ENCODE data around the gene SRCIN1. TPM values are rescaled to one million over a fixed set of nuclear protein-coding genes. Genes with fewer than 3 reads are reported as not detected.
"Not testable (repeated sequence)": the region's sequence is repeated elsewhere in the genome, so short reads cannot be mapped to it uniquely, and the experiment has no call there.

Gene SRCIN1
- total RNA-seq, 2 donors from 2014 or later, result 0.52 to 1.1 TPM

GRCh38 chr17:38507921-38508569 is 97.7 kb downstream of the SRCIN1 start:
- Histone ChIP-seq H3K9me3 (no peaks in the 10 kb centered on the region), H3K36me3 (peaks cover 40% of the 10 kb centered on the region), H3K4me1 (peaks cover 0 to 30% of the 10 kb centered on the region in 2 donors), H3K4me3 (no peak overlapping the region), H3K27me3 (no peaks in the 10 kb centered on the region), H3K27ac (no peak overlapping the region)
- DNase-seq (ENCODE audit: low spot score), result no peak
- TF ChIP-seq, protein P1, sequence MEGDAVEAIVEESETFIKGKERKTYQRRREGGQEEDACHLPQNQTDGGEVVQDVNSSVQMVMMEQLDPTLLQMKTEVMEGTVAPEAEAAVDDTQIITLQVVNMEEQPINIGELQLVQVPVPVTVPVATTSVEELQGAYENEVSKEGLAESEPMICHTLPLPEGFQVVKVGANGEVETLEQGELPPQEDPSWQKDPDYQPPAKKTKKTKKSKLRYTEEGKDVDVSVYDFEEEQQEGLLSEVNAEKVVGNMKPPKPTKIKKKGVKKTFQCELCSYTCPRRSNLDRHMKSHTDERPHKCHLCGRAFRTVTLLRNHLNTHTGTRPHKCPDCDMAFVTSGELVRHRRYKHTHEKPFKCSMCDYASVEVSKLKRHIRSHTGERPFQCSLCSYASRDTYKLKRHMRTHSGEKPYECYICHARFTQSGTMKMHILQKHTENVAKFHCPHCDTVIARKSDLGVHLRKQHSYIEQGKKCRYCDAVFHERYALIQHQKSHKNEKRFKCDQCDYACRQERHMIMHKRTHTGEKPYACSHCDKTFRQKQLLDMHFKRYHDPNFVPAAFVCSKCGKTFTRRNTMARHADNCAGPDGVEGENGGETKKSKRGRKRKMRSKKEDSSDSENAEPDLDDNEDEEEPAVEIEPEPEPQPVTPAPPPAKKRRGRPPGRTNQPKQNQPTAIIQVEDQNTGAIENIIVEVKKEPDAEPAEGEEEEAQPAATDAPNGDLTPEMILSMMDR (IDR thresholded peaks at IDR 0.05), result no peak

DNA sequence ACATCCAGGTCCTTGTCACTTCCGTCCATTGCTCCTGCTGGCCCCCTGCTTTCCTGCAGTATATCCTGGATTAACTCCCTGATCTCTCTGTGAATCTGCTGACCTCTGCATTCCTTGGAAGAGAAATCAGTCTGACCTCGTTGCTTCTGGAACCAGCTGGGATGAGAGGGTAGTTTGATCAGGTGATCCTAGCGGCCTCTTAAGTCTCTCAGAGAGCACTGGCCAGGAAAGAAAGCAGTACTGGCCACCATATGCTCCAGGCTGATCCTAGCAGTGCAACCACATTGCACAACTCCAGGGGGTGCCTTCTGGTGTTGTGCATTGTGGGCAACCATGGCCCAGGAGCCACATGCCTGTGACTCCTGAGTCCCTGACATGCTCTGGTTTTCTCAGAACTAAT is 98.3 kb downstream of the SRCIN1 start:
- Histone ChIP-seq H3K27me3 (no peaks in the 10 kb centered on the region), H3K4me1 (peaks cover 0 to 30% of the 10 kb centered on the region in 2 donors), H3K27ac (no peak overlapping the region), H3K9me3 (no peaks in the 10 kb centered on the region), H3K4me3 (no peak overlapping the region), H3K36me3 (peaks cover 46% of the 10 kb centered on the region)
- DNase-seq (ENCODE audit: low spot score), result no peak
- TF ChIP-seq, protein P1 (IDR thresholded peaks at IDR 0.05), result no peak

- Histone ChIP-seq H3K27ac (no peak overlapping the region), H3K27me3 (no peaks in the 10 kb centered on the region), H3K36me3 (peaks cover 73% of the 10 kb centered on the region), H3K9me3 (no peaks in the 10 kb centered on the region), H3K4me1 (peaks cover 0 to 7% of the 10 kb centered on the region in 2 donors), H3K4me3 (no peak overlapping the region)
- TF ChIP-seq, protein P1 (IDR thresholded peaks at IDR 0.05), result no peak
- no peak for DNase-seq (ENCODE audit: low spot score)
These were observed 101.5 kb downstream of the SRCIN1 start for GRCh38 chr17:38504216-38504615.

GRCh38 chr17:38503286-38503913 is 102.4 kb downstream of the SRCIN1 start:
- not testable (repeated sequence) for H3K27ac ChIP-seq; H3K4me3 ChIP-seq; H3K27me3 ChIP-seq; DNase-seq (ENCODE audit: low spot score); H3K4me1 ChIP-seq; H3K9me3 ChIP-seq
- H3K36me3 ChIP-seq, result peaks cover 81% of the 10 kb centered on the region

GRCh38 chr17:38501718-38502117 is 104.0 kb downstream of the SRCIN1 start:
- H3K36me3 ChIP-seq, result peaks cover 83% of the 10 kb centered on the region
- DNase-seq (ENCODE audit: low spot score); H3K4me1 ChIP-seq; H3K27me3 ChIP-seq; H3K27ac ChIP-seq; H3K4me3 ChIP-seq; H3K9me3 ChIP-seq: not testable (repeated sequence)

- not testable (repeated sequence) for H3K27ac ChIP-seq; H3K4me1 ChIP-seq; DNase-seq (ENCODE audit: low spot score); H3K4me3 ChIP-seq; H3K27me3 ChIP-seq; H3K9me3 ChIP-seq
- H3K36me3 ChIP-seq, result peaks cover 85% of the 10 kb centered on the region
These were observed 106.5 kb downstream of the SRCIN1 start for GRCh38 chr17:38499230-38499629.

DNA sequence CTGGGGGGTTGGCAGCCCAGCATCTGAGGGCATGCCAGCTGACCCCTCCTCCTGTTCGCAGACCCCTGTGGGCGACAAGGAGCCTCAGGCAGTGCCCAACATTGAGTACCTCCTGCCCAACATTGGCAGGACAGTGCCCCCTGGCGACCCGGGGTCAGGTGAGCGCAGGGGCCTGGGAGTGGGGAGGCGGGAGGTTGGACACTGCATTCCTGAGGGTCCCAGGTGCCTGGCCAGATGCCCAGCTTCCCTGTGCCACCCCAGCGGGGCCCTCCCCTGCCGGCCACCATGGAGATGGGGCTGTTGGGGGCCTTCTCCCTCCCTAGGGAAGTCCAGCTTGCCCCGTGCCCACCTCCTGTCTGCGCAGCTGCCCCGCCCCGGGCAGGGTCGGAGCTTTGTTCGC is 107.4 kb downstream of the SRCIN1 start:
- H3K4me3 ChIP-seq, result no peak overlapping the region
- no peaks in the 10 kb centered on the region for H3K27me3 ChIP-seq
- no peak overlapping the region for H3K27ac ChIP-seq
- DNase-seq (ENCODE audit: low spot score), result no peak
- H3K4me1 ChIP-seq, result no peaks in the 10 kb centered on the region
- H3K36me3 ChIP-seq, result peaks cover 92% of the 10 kb centered on the region
- TF ChIP-seq, protein P1 (IDR thresholded peaks at IDR 0.05), result no peak
- H3K9me3 ChIP-seq, result no peaks in the 10 kb centered on the region

- not testable (repeated sequence) for H3K4me1 ChIP-seq; H3K4me3 ChIP-seq; H3K9me3 ChIP-seq; H3K27ac ChIP-seq; H3K27me3 ChIP-seq; DNase-seq (ENCODE audit: low spot score)
- peaks cover 92% of the 10 kb centered on the region for H3K36me3 ChIP-seq
These were observed 108.1 kb downstream of the SRCIN1 start for GRCh38 chr17:38497656-38498055.

- peaks cover 92% of the 10 kb centered on the region for H3K36me3 ChIP-seq
- H3K27me3 ChIP-seq; H3K4me1 ChIP-seq; DNase-seq (ENCODE audit: low spot score); H3K27ac ChIP-seq; H3K9me3 ChIP-seq; H3K4me3 ChIP-seq: not testable (repeated sequence)
These were observed 111.6 kb downstream of the SRCIN1 start for GRCh38 chr17:38494152-38494551.

All from right atrium auricular region (tissue), 2 donors.